Coronary artery (tissue), 2 donors: ENCODE data around the gene ERFL.

Experiments used
- DNase-seq: peaks from one replicate; pipeline ENCODE4 v3.0.0-alpha.2; 2017; ENCODE audit warnings: low spot score
- H3K27ac ChIP-seq, 2 donors: fragments of 200-600 bp; sonication (generic); one replicate each; pipeline ENCODE4 v1.5.1; 2016 to 2019
- H3K4me3 ChIP-seq: fragments of 200-600 bp; sonication (generic); 2 replicates; pipeline ENCODE4 v1.5.1; 2016; ENCODE audit warnings: mild to moderate bottlenecking, moderate library complexity
- TF ChIP-seq, protein P1 (sequence below): fragments of 200-600 bp; sonication (generic); IDR thresholded peaks from one replicate; pipeline ENCODE4 v1.5.1; 2019; ENCODE audit warnings: antibody characterized with exemption

ERFL gene

DNA sequence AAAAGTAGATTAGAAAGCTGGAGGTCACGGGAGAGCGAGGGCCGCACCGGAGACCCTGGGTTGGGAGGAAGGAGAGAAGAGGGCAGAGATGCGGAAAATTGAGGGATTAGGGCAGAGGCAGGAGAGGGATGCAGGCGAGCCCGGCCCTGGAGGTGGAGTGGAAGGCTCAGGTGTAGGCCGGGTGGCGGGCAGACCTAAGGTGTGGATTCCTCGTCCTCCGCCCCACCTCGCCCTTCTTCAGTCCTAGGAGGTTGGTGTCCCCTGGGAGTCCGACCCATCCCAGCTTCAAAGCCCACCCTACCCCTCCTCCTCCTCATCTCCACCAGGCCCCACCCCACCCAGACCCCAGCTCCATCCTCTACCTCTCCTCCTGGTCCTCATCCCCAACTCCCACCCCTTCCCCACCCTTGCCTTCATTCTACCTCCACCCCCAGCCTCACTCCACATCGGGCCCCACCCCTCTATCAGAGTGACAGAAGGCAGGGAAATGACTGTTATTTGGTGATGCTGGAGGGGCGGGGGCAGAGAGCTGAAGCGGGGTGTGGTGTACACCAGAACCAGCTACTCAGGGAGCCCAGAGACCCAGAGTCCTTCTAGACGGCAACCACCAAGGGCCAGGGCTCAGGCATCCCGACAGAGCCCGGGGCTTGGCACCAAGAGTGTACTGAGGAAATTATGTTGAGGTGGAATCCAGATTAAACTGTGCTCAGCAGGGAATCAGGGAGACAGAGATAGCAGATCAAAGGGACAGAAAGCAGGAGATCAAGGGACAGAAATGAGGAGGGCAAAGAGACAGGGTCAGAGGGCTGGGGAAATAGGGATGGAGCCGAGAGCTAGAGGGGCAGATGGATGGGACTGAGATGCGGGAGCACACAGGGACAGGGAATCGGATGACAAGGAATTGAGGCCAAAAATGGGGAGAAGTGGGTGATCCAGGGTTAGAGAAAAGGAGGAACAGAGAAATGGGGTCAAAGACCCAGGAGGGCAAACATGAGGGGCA lies 6.4 kb downstream of the ERFL start:
- TF ChIP-seq, protein P1, sequence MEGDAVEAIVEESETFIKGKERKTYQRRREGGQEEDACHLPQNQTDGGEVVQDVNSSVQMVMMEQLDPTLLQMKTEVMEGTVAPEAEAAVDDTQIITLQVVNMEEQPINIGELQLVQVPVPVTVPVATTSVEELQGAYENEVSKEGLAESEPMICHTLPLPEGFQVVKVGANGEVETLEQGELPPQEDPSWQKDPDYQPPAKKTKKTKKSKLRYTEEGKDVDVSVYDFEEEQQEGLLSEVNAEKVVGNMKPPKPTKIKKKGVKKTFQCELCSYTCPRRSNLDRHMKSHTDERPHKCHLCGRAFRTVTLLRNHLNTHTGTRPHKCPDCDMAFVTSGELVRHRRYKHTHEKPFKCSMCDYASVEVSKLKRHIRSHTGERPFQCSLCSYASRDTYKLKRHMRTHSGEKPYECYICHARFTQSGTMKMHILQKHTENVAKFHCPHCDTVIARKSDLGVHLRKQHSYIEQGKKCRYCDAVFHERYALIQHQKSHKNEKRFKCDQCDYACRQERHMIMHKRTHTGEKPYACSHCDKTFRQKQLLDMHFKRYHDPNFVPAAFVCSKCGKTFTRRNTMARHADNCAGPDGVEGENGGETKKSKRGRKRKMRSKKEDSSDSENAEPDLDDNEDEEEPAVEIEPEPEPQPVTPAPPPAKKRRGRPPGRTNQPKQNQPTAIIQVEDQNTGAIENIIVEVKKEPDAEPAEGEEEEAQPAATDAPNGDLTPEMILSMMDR, result no peak
- H3K27ac ChIP-seq, result no peak overlapping the region
- no peak overlapping the region for H3K4me3 ChIP-seq
- no peak for DNase-seq

DNA sequence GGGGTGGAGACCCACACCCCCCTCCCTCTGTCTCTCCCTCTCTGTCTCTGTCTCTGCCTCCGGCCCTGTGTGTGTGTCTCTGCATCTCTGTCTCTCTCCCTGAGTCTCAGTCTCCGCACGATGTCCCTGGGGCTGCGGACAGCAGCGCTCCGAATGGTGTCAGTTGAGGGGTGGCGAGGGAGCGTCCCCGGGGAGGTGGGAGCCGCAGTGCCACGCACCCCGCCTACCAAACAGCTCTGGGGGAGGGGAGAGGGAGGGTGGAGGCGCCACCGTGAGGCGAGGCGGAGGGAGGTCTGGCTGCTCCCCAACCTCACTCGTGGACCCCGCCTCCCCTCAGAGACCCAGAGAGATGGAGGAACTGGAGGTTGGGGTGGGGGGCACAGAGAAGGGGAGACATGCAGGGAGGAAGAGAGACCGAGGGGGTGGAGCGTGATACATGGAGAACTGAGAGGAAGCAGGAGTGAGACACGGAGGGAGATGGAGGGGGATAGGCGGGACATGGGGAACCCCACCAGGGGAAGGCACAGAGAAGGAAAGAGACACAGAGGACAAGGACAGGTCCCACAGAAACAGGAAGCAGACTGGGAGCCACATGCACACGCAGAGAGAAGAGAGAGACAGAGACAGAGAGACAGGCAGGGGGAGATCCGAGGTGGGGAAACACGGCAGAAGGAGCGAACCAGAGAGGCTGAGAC lies 7.2 kb downstream of the ERFL start:
- TF ChIP-seq, protein P1, result no peak
- Histone ChIP-seq H3K4me3 (no peak overlapping the region), H3K27ac (no peak overlapping the region)
- no peak for DNase-seq

DNA sequence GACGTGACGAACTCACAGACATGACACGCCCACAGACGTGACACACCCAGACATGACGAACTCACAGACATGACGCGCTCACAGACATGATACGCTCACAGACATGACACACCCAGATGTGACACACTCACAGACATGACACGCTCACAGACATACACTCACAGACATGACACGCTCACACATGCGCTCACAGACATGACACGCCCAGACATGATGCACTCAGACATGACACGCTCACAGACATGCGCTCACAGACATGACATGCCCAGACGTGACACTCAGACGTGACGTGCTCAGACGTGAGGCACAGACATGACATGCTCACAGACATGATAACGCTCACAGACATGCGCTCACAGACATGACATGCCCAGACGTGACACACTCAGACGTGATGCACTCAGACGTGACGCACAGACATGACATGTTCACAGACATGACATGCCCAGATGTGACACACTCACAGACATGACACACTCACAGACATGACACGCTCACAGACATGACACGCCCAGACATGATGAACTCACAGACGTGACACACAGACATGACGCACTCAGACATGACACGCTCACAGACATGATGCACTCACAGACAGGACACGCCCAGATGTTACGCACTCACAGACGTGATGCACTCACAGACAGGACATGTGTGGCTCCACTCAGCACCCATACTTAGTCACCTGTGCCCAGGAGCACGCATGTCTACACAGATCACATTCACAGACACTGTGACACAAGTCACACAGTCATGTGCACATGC lies 8.1 kb downstream of the ERFL start:
- TF ChIP-seq, protein P1, result no peak
- Histone ChIP-seq H3K4me3 (no peak overlapping the region), H3K27ac (no peak overlapping the region)
- no peak for DNase-seq

DNA sequence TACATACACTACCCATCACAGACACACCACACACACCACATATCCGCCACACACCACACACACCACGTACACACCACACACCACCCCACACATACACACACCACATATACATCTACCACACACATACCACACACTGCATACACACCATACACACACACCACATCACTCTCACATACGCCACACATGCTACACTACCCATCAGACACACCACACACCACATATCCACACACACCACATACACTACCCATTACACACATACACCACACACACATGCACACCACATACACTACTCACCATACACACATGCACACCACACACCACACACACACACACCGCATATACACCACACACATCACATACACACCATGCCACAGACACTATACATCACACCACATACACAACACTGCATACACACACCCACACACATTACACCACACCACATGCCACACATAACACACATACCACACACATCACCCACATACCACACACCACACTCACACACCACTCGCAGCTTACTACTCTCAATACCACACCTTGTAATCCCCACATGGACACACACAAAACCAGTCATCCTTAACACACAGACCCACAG lies 9.5 kb downstream of the ERFL start:
- no peak for DNase-seq
- H3K4me3 ChIP-seq, result no peak overlapping the region
- TF ChIP-seq, protein P1, result no peak
- H3K27ac ChIP-seq, result no peak overlapping the region

DNA sequence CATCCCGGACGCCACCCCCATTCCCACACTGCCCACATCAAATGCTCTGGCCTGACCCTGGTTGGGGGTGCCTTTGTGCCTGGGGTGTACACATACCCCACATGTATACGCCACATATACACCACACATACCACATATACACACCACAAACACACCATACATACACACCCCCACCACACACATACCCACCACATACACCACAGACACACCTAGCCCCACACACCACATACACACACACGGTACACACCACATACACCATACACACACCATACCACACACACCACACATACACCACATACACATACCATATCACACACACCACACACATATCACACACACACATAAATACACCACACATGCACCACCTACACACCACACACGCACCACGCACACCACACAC lies 10.2 kb downstream of the ERFL start:
- no peak for DNase-seq
- no peak overlapping the region for H3K27ac ChIP-seq
- no peak overlapping the region for H3K4me3 ChIP-seq
- TF ChIP-seq, protein P1, result no peak

DNA sequence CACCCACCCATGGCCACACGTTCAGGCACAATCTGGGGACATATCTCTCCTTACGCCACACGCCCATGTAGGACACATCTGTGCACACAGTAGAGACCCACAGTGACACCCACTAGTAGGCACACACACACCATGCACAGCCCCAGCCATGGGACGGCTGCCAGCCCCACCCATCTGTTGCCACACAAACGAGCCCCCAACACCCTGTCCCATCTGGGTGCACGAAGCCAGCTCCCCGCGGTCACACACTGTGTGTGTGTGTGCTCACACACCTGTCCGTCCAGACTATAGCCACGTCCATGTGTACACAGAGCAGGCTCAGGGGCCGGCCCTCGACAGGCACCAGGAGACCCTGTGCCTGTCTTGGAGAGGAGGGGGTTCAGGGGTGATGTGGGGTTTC lies 10.6 kb downstream of the ERFL start:
- Histone ChIP-seq H3K27ac (no peak overlapping the region), H3K4me3 (no peak overlapping the region)
- no peak for DNase-seq
- TF ChIP-seq, protein P1, result no peak
